ENCODE results near the gene EIF3A. TPM values are rescaled to one million over a fixed set of nuclear protein-coding genes. Genes with fewer than 3 reads are reported as not detected.

EIF3A gene
- total and polyA plus RNA-seq, 2 of the 8 experiments (the other 6 are each of a cell fraction or from before 2014, with no cell fraction given), result 26.8 to 209 TPM

DNA sequence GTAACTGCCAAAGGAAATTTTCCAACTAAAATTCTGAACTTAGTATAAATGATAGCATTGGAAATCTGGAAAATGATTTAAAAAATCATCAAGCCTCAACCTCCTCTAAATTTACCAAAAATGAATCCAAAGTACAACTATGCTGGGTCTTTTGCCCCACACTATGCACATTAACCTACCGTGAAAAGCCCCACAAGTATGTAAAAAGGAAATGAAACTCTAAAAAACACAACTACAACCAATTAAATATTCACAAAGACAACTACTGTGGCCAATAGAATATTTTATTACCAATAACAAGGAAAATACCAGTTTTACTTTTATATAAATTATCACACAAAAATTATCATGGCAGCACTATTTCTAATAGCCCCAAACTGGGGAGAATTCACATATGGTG is 19.3 kb downstream of the EIF3A start:
- 96% methylated on average over 1 of the region's 1 CpG; no CpG with 5 or more reads in 1 of the 2 experiments for WGBS, 2 experiments (ENCODE audit: extremely low coverage in 1 of 2, insufficient coverage in 1 of 2, insufficient read length in 1 of 2, insufficient replicate concordance in 2 of 2, low coverage in 1 of 2, low lambda C conversion rate in 2 of 2, missing lambda C conversion rate in 1 of 2)
- Histone ChIP-seq H3K9ac (replicated peaks in 1 of 4; ENCODE audit: extremely low read depth in 1 of 4, low read depth in 3 of 4, low read length in 3 of 4) (no peak overlapping the region), H3K4me3 (ENCODE audit: extremely low read depth in 1 of 4, insufficient read depth in 2 of 4, low read depth in 3 of 4, low read length in 4 of 4) (no peak overlapping the region), H2AK5ac (ENCODE audit: low read depth, low read length) (no peak overlapping the region), H2BK15ac (ENCODE audit: low read length) (no peak overlapping the region), H3K23ac (ENCODE audit: insufficient read length) (no peak overlapping the region), H4K91ac (replicated peaks; ENCODE audit: insufficient read length, low read length) (no peak overlapping the region), H3K79me2 (ENCODE audit: control insufficient read depth in 1 of 2, insufficient read depth in 2 of 2, low read length in 2 of 2) (peaks cover 0 to 85% of the 10 kb centered on the region in 2 experiments; a peak in 2 of 4 replicates), H3K27me3 (replicated peaks in 1 of 4; ENCODE audit: control insufficient read depth in 3 of 4, extremely low read depth in 1 of 4, insufficient read depth in 3 of 4, low read length in 3 of 4) (no peaks in the 10 kb centered on the region), H4K5ac (ENCODE audit: insufficient read length, low read depth, low read length) (no peak overlapping the region), H3K79me1 (ENCODE audit: low read depth, low read length) (no peaks in the 10 kb centered on the region; the same call in 1 of the 2 replicates), H3K4me2 (ENCODE audit: insufficient read depth in 1 of 2, low read depth in 2 of 2, low read length in 2 of 2) (no peak overlapping the region), H3K23me2 (ENCODE audit: low read depth, low read length) (no peaks in the 10 kb centered on the region), H2AFZ (ENCODE audit: low read length) (no peak overlapping the region), H3K56ac (replicated peaks; ENCODE audit: insufficient read length, low read depth, low read length) (no peak overlapping the region), H4K8ac (ENCODE audit: extremely low read depth, insufficient read depth, low read length) (no peak overlapping the region), H3K18ac (ENCODE audit: extremely low read depth, low read length) (no peak overlapping the region), H2BK20ac (ENCODE audit: low read length) (no peak overlapping the region), H4K20me1 (replicated peaks in 1 of 2; ENCODE audit: control insufficient read depth in 1 of 2, insufficient read depth in 2 of 2, low read length in 2 of 2) (peaks cover 14% of the 10 kb centered on the region in 2 experiments), H3K14ac (ENCODE audit: insufficient read length) (no peak overlapping the region), H2BK12ac (ENCODE audit: low read depth, low read length) (no peak overlapping the region), H3K27ac (ENCODE audit: low read depth, low read length) (no peak overlapping the region), H3K4me1 (replicated peaks in 1 of 4; ENCODE audit: control insufficient read depth in 3 of 4, insufficient read depth in 4 of 4, low read length in 3 of 4) (no peaks in the 10 kb centered on the region), H3K36me3 (ENCODE audit: control insufficient read depth in 2 of 4, insufficient read depth in 4 of 4, low read length in 3 of 4) (peaks cover 42 to 93% (median 82%) of the 10 kb centered on the region in 4 experiments), H3K9me3 (ENCODE audit: insufficient read depth in 2 of 2, low read depth in 1 of 2, low read length in 1 of 2) (no peaks in the 10 kb centered on the region), H2BK5ac (ENCODE audit: low read depth, low read length) (no peak overlapping the region), H3K4ac (replicated peaks; ENCODE audit: insufficient read length, low read depth, low read length) (no peak overlapping the region), H2BK120ac (replicated peaks; ENCODE audit: low read depth, low read length) (no peak overlapping the region)
- CTCF ChIA-PET (ENCODE audit: partially characterized antibody), result no interaction called here
- POLR2A ChIA-PET (ENCODE audit: partially characterized antibody), result interaction anchor here (1.7 kb wide), 1 partner anchor 17 kb away, joined by 7 read pairs; no protein-coding TSS in a partner anchor
- DNase-seq (ENCODE audit: low read depth in 1 of 2, low spot score in 2 of 2), result no peak
- TF ChIP-seq ASH2L (IDR thresholded peaks at IDR 0.05; ENCODE audit: low read length), result no peak
- no peak for FAIRE-seq
